GM12892 (cell line): Measurements from ENCODE around the gene MYCT1.
"Not testable (repeated sequence)": the region's sequence is repeated elsewhere in the genome, so short reads cannot be mapped to it uniquely, and the experiment has no call there.

Experiments used
- DNase-seq: peaks from one replicate; pipeline ENCODE4 v3.0.0; 2011; ENCODE audit not compliant: insufficient read length
- FAIRE-seq: peaks from 2 replicates; lab custom pipeline; 2011; peaks lifted over from hg19 to GRCh38; lab: Jason Lieb, UNC
- POLR2A ChIP-seq: IDR thresholded peaks from 2 replicates; pipeline ENCODE4 v1.6.1; 2011; ENCODE audit warnings: low read depth, low read length, control low read depth
- POLR2AphosphoS5 ChIP-seq: IDR thresholded peaks from 2 replicates; pipeline ENCODE4 v1.6.1; 2011; ENCODE audit warnings: low read depth, low read length, control low read depth
- TAF1 ChIP-seq: IDR thresholded peaks from 2 replicates; pipeline ENCODE4 v1.6.1; 2011; ENCODE audit warnings: low read depth, mild to moderate bottlenecking, control low read depth, low read length, borderline replicate concordance

The MYCT1 gene

GRCh38 chr6:152695372-152696045, 2.2 kb upstream of the MYCT1 start:
- no peak for TF ChIP-seq POLR2AphosphoS5
- no peak for TF ChIP-seq TAF1
- TF ChIP-seq POLR2A = no peak
- DNase-seq = no peak
- FAIRE-seq = no peak

GRCh38 chr6:152696522-152696921, 1.2 kb upstream of the MYCT1 start:
- DNase-seq (no peak), FAIRE-seq (no peak)
- no peak for TF ChIP-seq POLR2A

GRCh38 chr6:152698692-152699091, 995 bp downstream of the MYCT1 start:
- no peak for DNase-seq
- no peak for FAIRE-seq
- TF ChIP-seq TAF1 (no peak), POLR2AphosphoS5 (no peak), POLR2A (no peak)

- FAIRE-seq (no peak), DNase-seq (no peak)
- TF ChIP-seq POLR2AphosphoS5 = no peak
- TF ChIP-seq TAF1 = no peak
- TF ChIP-seq POLR2A = no peak
Observed at GRCh38 chr6:152700427-152700826, 2.7 kb downstream of the MYCT1 start.

- TF ChIP-seq TAF1 (no peak), POLR2AphosphoS5 (no peak), POLR2A (no peak)
- no peak for FAIRE-seq
- no peak for DNase-seq
Observed at GRCh38 chr6:152701081-152701862, 3.6 kb downstream of the MYCT1 start.

GRCh38 chr6:152701863-152702401, 4.2 kb downstream of the MYCT1 start:
- no peak for FAIRE-seq

GRCh38 chr6:152703750-152704149, 6.1 kb downstream of the MYCT1 start:
- not testable (repeated sequence) for FAIRE-seq, DNase-seq

More at GRCh38 chr6:152701863-152702401, 4.2 kb downstream of the MYCT1 start:
- DNase-seq = no peak
- TF ChIP-seq POLR2A (no peak), POLR2AphosphoS5 (no peak), TAF1 (no peak)

GRCh38 chr6:152705327-152705726, 7.6 kb downstream of the MYCT1 start:
- no peak for DNase-seq
- no peak for TF ChIP-seq POLR2AphosphoS5
- no peak for TF ChIP-seq TAF1
- no peak for TF ChIP-seq POLR2A
- FAIRE-seq = no peak

GRCh38 chr6:152716322-152716721, 18.6 kb downstream of the MYCT1 start:
- DNase-seq (no peak), FAIRE-seq (no peak)
- TF ChIP-seq POLR2A = no peak
- TF ChIP-seq POLR2AphosphoS5 = no peak
- no peak for TF ChIP-seq TAF1

GRCh38 chr6:152720974-152721373, 23.3 kb downstream of the MYCT1 start:
- FAIRE-seq (no peak), DNase-seq (no peak)
- TF ChIP-seq POLR2AphosphoS5 = no peak
- TF ChIP-seq POLR2A = no peak
- TF ChIP-seq TAF1 = no peak

- no peak for DNase-seq
- TF ChIP-seq POLR2A (no peak), TAF1 (no peak), POLR2AphosphoS5 (no peak)
- FAIRE-seq = no peak
Observed at GRCh38 chr6:152721956-152722355, 24.3 kb downstream of the MYCT1 start.

GRCh38 chr6:152723398-152723797, 25.7 kb downstream of the MYCT1 start:
- FAIRE-seq (no peak), DNase-seq (no peak)
- TF ChIP-seq POLR2AphosphoS5 = no peak
- no peak for TF ChIP-seq POLR2A
- no peak for TF ChIP-seq TAF1

GRCh38 chr6:152726313-152726712, 28.6 kb downstream of the MYCT1 start:
- DNase-seq (no peak), FAIRE-seq (no peak)
- TF ChIP-seq TAF1 (no peak), POLR2AphosphoS5 (no peak), POLR2A (no peak)
